Measurements from ENCODE around the gene NRIP1.

Gene NRIP1

GRCh38 chr21:14979264-14979663 is 85.5 kb downstream of the NRIP1 start:
- Histone ChIP-seq H3K4me3 (IDR thresholded peaks at IDR 0.05; ENCODE audit: insufficient read depth, low read depth, low read length) (no peak overlapping the region), H2AFZ (ENCODE audit: low read depth) (no peak overlapping the region), H4K20me1 (ENCODE audit: insufficient read depth) (0 out of 2 replicates have a peak, but pooled peaks cover 3% of the 10 kb centered on the region), H3K4me1 (ENCODE audit: low read depth, poor library complexity, severe bottlenecking) (no peaks in the 10 kb centered on the region), H3K27me3 (ENCODE audit: insufficient read depth, low read depth) (no peaks in the 10 kb centered on the region), H3K9ac (no peak overlapping the region), H3K27ac (no peak overlapping the region), H3K4me2 (no peak overlapping the region), H3K36me3 (ENCODE audit: insufficient read depth) (no peaks in the 10 kb centered on the region), H3K79me2 (ENCODE audit: insufficient read depth, low read depth) (no peaks in the 10 kb centered on the region; the same call in 1 of the 2 replicates)
- TF ChIP-seq, protein P1, sequence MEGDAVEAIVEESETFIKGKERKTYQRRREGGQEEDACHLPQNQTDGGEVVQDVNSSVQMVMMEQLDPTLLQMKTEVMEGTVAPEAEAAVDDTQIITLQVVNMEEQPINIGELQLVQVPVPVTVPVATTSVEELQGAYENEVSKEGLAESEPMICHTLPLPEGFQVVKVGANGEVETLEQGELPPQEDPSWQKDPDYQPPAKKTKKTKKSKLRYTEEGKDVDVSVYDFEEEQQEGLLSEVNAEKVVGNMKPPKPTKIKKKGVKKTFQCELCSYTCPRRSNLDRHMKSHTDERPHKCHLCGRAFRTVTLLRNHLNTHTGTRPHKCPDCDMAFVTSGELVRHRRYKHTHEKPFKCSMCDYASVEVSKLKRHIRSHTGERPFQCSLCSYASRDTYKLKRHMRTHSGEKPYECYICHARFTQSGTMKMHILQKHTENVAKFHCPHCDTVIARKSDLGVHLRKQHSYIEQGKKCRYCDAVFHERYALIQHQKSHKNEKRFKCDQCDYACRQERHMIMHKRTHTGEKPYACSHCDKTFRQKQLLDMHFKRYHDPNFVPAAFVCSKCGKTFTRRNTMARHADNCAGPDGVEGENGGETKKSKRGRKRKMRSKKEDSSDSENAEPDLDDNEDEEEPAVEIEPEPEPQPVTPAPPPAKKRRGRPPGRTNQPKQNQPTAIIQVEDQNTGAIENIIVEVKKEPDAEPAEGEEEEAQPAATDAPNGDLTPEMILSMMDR (conservative IDR thresholded peaks at IDR 0.05; ENCODE audit: low read depth, low read length) = no peak

GRCh38 chr21:14977814-14978213 is 87.0 kb downstream of the NRIP1 start:
- Histone ChIP-seq H3K4me2 (no peak overlapping the region), H3K27ac (no peak overlapping the region), H3K4me3 (IDR thresholded peaks at IDR 0.05; ENCODE audit: insufficient read depth, low read depth, low read length) (no peak overlapping the region), H3K79me2 (ENCODE audit: insufficient read depth, low read depth) (no peaks in the 10 kb centered on the region; the same call in 1 of the 2 replicates), H3K36me3 (ENCODE audit: insufficient read depth) (no peaks in the 10 kb centered on the region), H3K9ac (no peak overlapping the region), H2AFZ (ENCODE audit: low read depth) (no peak overlapping the region), H3K27me3 (ENCODE audit: insufficient read depth, low read depth) (no peaks in the 10 kb centered on the region), H4K20me1 (ENCODE audit: insufficient read depth) (0 out of 2 replicates have a peak, but pooled peaks cover 3% of the 10 kb centered on the region), H3K4me1 (ENCODE audit: low read depth, poor library complexity, severe bottlenecking) (no peaks in the 10 kb centered on the region)
- TF ChIP-seq, protein P1 (conservative IDR thresholded peaks at IDR 0.05; ENCODE audit: low read depth, low read length) = no peak

DNA sequence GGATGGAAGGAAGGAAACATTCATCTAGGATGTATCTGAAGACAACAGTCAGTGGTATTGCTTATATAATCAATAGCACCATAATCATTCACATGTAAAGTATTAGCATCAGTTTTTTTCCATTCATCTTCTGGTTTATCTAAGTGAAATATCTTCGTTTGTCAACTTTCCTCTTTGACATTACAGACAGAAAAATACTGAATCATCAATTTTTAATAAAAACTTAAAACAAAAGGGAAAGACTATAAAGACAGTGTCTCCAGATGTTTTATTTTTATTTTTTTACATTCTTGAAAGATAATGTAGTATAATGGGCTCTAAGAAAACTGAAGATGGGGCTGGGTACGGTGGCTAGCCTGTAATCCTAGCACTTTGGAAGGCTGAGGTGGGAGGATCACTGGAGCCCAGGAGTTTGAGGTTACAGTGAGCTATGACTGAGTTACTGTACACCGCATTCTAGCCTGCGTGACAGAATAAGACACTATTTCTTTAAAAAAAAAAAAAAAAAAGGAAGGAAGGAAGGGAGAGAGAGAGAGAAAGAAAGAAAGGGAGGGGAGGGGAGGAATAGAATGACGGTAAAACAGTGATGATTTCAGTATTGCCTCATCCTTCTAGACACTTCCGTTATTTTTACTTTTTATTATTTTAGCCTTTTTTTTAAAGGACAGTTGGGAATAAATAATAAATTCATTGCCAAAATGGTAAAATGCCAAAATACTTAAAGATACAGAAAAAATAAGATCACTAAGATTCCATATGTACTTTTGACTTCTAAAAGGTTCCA is 89.5 kb downstream of the NRIP1 start:
- TF ChIP-seq, protein P1 (conservative IDR thresholded peaks at IDR 0.05; ENCODE audit: low read depth, low read length) = no peak
- Histone ChIP-seq H4K20me1 (ENCODE audit: insufficient read depth) (no peaks in the 10 kb centered on the region), H2AFZ (ENCODE audit: low read depth) (no peak overlapping the region), H3K4me2 (no peak overlapping the region), H3K9ac (no peak overlapping the region), H3K79me2 (ENCODE audit: insufficient read depth, low read depth) (no peaks in the 10 kb centered on the region; the same call in 1 of the 2 replicates), H3K4me1 (ENCODE audit: low read depth, poor library complexity, severe bottlenecking) (no peaks in the 10 kb centered on the region), H3K27me3 (ENCODE audit: insufficient read depth, low read depth) (no peaks in the 10 kb centered on the region), H3K27ac (no peak overlapping the region), H3K36me3 (ENCODE audit: insufficient read depth) (no peaks in the 10 kb centered on the region), H3K4me3 (IDR thresholded peaks at IDR 0.05; ENCODE audit: insufficient read depth, low read depth, low read length) (no peak overlapping the region)

DNA sequence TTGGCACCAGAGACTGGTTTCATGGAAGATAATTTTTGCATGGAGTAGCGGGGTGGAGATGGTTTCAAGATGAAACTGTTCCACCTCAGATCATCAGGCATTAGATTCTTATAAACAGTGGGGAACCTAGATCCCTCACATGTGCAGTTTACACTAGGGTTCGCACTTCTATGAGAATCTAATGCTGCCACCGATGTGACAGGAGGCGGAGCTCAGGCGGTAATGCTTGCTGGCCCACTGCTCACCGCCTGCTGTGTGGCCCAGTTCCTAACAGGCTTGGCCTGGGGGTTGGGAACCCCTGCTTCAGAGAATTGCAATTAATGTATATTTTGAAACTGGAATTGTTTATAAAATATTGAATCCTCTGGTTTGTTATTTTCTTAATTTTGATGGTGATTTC is 92.1 kb downstream of the NRIP1 start:
- Histone ChIP-seq H3K9ac (no peak overlapping the region), H3K79me2 (ENCODE audit: insufficient read depth, low read depth) (no peaks in the 10 kb centered on the region; the same call in 1 of the 2 replicates), H2AFZ (ENCODE audit: low read depth) (no peak overlapping the region), H3K4me3 (IDR thresholded peaks at IDR 0.05; ENCODE audit: insufficient read depth, low read depth, low read length) (no peak overlapping the region), H3K27me3 (ENCODE audit: insufficient read depth, low read depth) (no peaks in the 10 kb centered on the region), H4K20me1 (ENCODE audit: insufficient read depth) (no peaks in the 10 kb centered on the region), H3K4me2 (no peak overlapping the region), H3K36me3 (ENCODE audit: insufficient read depth) (no peaks in the 10 kb centered on the region), H3K4me1 (ENCODE audit: low read depth, poor library complexity, severe bottlenecking) (no peaks in the 10 kb centered on the region), H3K27ac (no peak overlapping the region)
- TF ChIP-seq, protein P1 (conservative IDR thresholded peaks at IDR 0.05; ENCODE audit: low read depth, low read length) = no peak

Measured in KMS-11 (cell line).